ENCODE measurements around the gene MSMB. TPM values are rescaled to one million over a fixed set of nuclear protein-coding genes. Genes with fewer than 3 reads are reported as not detected.

MSMB gene
- total RNA-seq, 1 experiment from 2014 or later = not detected

Small RNA genes lying within 50 kb of the gene (small RNA-seq; reads per million reads assigned to genes)
- not detected for gene SNORA74C-1

Other genes starting within 250 kb of the MSMB start
- gene AGAP4, start 198.8 kb downstream of the MSMB start, total RNA-seq (2014; rRNA removed; shearing (Covaris generic); ENCODE audit: low replicate concordance) = 12.2 and 14.8 TPM in 2 replicates
- 44.1 and 68.5 TPM in 2 replicates for gene TIMM23, start 73.8 kb downstream of the MSMB start, total RNA-seq (2014; rRNA removed; shearing (Covaris generic); ENCODE audit: low replicate concordance)
- gene NCOA4, start 15.6 kb downstream of the MSMB start, total RNA-seq (2014; rRNA removed; shearing (Covaris generic); ENCODE audit: low replicate concordance) = 81.1 and 116 TPM in 2 replicates
- gene ANTXRL, start 240.7 kb upstream of the MSMB start, total RNA-seq (2014; rRNA removed; shearing (Covaris generic); ENCODE audit: low replicate concordance) = not detected in 2 replicates

All from Karpas-422 (cell line).